Activated T-cell treated with anti-CD3 and anti-CD28 coated beads, Interleukin-2, amount 50 U/mL, for 4 hours (primary cell): ENCODE data around the gene TTC31. TPM values are rescaled to one million over a fixed set of nuclear protein-coding genes. Genes with fewer than 3 reads are reported as not detected.

Experiments used
- ATAC-seq, 2 donors: fragments of 200-7000 bp; cut with Tn5 transposase; one replicate each; pipeline ENCODE4 v1.10.0; 2021
- DNase-seq: peaks from one replicate; pipeline ENCODE4 v3.0.0-alpha.2; 2020
- H3K27me3 Mint-ChIP-seq: one replicate; pipeline ENCODE4 v1.8.0; 2021; ENCODE audit warnings: low read depth, mixed read lengths
- H3K36me3 Mint-ChIP-seq: one replicate; pipeline ENCODE4 v1.8.0; 2022; ENCODE audit warnings: mixed read lengths; ENCODE audit not compliant: insufficient read depth
- H3K4me1 Mint-ChIP-seq: one replicate; pipeline ENCODE4 v1.8.0; 2021; ENCODE audit warnings: low read depth, mixed read lengths
- H3K4me3 Mint-ChIP-seq: one replicate; pipeline ENCODE4 v1.8.0; 2021; ENCODE audit warnings: mild to moderate bottlenecking, moderate library complexity, mixed read lengths
- H3K9me3 Mint-ChIP-seq: one replicate; pipeline ENCODE4 v1.8.0; 2021; ENCODE audit warnings: mixed read lengths
- total RNA-seq, 3 donors: library from RNA; stranded (reverse); gene quantifications; one replicate each; pipeline ENCODE4 v1.2.1, GENCODE V29; 2021

The TTC31 gene
- total RNA-seq, 3 donors from 2014 or later: 22.4 to 23.8 (median 23.4) TPM

GRCh38 chr2:74489906-74490305, 7.0 kb downstream of the TTC31 start:
- Mint-ChIP-seq H3K27me3 (no peaks in the 10 kb centered on the region), H3K36me3 (peaks cover 47% of the 10 kb centered on the region), H3K4me1 (peaks cover 2% of the 10 kb centered on the region), H3K4me3 (no peak overlapping the region), H3K9me3 (no peaks in the 10 kb centered on the region)
- no peak for ATAC-seq
- no peak for DNase-seq

DNA sequence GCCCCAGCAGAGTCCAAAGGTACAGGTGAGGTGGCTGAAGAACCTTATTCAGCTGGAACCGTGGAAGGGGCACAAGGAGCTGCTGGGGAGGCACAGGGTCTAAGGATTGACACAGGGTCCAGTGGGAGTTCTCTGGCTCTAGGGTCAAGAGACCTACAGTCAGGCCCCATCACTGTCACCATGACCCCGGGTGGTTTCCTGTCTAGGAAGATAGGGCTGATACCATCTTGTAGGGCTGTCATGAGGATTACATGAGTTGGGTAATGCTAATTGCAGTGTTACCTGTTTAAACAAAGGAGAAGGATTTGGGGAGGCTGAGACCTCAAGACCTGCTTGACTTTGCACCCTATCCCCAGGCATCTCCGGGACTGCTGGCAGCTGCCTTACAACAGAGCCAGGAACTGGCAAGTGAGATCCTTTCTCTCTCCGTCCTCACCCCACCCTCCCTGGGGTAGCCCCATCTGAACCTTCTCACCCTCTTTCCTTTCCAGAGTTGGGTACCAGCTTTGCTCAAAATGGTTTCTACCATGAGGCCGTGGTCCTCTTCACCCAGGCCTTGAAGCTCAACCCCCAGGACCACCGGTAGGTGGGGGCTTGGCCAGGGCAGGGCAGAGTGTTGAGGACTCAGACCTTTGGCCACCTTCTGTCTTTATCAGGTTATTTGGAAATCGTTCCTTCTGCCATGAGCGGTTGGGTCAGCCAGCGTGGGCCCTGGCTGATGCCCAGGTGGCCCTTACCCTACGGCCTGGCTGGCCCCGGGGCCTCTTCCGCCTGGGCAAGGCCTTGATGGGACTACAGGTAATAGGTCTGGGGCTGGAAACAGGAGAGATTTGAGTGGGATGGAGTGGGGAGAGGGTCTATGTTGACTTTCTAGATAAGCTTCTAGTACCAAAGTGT, 9.0 kb downstream of the TTC31 start:
- Mint-ChIP-seq H3K27me3 (no peaks in the 10 kb centered on the region), H3K36me3 (peaks cover 38% of the 10 kb centered on the region), H3K9me3 (no peaks in the 10 kb centered on the region), H3K4me1 (no peaks in the 10 kb centered on the region), H3K4me3 (no peak overlapping the region)
- DNase-seq: no peak
- ATAC-seq: no peak

GRCh38 chr2:74493546-74493945, 10.7 kb downstream of the TTC31 start:
- no peak for DNase-seq
- H3K27me3 Mint-ChIP-seq: peaks cover 11% of the 10 kb centered on the region
- peaks cover 37% of the 10 kb centered on the region for H3K36me3 Mint-ChIP-seq
- H3K4me3 Mint-ChIP-seq: no peak overlapping the region
- no peaks in the 10 kb centered on the region for H3K9me3 Mint-ChIP-seq
- H3K4me1 Mint-ChIP-seq: peaks cover 11% of the 10 kb centered on the region
- no peak for ATAC-seq

DNA sequence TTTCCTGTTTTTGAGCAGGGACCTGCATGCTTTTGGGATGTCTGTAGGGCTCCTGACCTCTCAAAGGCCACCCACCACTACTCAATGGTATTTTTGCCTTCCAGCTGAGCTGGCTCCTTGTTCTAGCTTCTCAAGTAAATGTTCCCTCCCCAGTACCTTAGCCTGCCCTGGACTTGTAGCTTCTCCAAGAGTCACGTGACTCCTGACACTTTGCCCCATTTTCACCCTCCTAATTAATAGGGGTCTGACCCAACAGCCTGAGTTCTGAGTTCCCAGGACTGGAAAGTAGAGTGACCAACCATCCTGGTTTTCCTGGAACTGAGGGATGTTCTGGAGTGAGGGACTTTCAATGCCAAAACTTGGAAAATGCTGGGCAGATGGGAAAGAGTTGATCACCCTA, 12.6 kb downstream of the TTC31 start:
- peaks cover 27% of the 10 kb centered on the region for H3K36me3 Mint-ChIP-seq
- no peak overlapping the region for H3K4me3 Mint-ChIP-seq
- H3K9me3 Mint-ChIP-seq: no peaks in the 10 kb centered on the region
- ATAC-seq (no peak), DNase-seq (no peak)
- H3K4me1 Mint-ChIP-seq: peaks cover 24% of the 10 kb centered on the region
- H3K27me3 Mint-ChIP-seq: peaks cover 27% of the 10 kb centered on the region

GRCh38 chr2:74496997-74497776, 14.3 kb downstream of the TTC31 start:
- Mint-ChIP-seq H3K4me3 (peak overlapping the region; percentile 81), H3K27me3 (peaks cover 45% of the 10 kb centered on the region), H3K9me3 (no peaks in the 10 kb centered on the region), H3K36me3 (peaks cover 16% of the 10 kb centered on the region), H3K4me1 (peaks cover 26% of the 10 kb centered on the region)
- ATAC-seq (no peak), DNase-seq (no peak)

DNA sequence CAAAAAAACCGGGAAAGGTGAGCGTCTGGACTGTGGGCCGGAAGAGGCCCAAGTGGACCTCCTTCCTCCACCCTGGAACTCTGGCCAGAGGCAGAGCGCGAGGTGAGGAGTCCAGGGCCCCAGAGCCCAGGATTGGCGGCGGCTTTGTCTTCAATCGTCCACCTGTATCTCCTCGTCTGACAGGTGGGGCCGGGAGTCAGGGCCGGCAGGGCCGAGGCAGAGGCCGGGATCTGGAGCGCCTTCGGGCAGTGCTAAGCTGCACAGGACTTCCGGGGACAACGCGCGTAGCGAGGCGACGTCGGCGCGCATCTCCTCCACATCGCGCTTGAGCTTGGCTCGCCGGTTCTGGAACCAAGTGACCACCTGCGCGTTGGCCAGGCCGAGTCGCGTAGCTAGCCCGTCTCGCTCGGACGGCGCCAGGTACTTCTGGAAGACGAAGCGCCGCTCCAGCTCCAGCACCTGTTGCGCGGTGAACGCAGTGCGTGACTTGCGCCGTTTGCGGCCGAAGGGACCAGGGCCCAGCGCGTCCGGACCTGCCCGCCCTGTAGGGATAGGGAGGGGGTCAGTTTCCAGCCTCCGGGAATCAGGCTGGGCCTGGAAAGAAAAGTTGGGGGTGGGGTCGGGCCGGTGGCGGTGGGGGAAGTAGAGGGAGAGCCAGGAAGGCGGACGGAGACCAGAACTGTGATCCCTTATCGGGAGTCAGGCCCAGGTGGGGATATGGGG, 15.1 kb downstream of the TTC31 start:
- Mint-ChIP-seq H3K4me1 (peaks cover 32% of the 10 kb centered on the region), H3K36me3 (peaks cover 10% of the 10 kb centered on the region), H3K27me3 (peaks cover 52% of the 10 kb centered on the region), H3K9me3 (no peaks in the 10 kb centered on the region), H3K4me3 (peak overlapping the region; percentile 81)
- ATAC-seq (peak; percentile 32 to 37), DNase-seq (no peak)

DNA sequence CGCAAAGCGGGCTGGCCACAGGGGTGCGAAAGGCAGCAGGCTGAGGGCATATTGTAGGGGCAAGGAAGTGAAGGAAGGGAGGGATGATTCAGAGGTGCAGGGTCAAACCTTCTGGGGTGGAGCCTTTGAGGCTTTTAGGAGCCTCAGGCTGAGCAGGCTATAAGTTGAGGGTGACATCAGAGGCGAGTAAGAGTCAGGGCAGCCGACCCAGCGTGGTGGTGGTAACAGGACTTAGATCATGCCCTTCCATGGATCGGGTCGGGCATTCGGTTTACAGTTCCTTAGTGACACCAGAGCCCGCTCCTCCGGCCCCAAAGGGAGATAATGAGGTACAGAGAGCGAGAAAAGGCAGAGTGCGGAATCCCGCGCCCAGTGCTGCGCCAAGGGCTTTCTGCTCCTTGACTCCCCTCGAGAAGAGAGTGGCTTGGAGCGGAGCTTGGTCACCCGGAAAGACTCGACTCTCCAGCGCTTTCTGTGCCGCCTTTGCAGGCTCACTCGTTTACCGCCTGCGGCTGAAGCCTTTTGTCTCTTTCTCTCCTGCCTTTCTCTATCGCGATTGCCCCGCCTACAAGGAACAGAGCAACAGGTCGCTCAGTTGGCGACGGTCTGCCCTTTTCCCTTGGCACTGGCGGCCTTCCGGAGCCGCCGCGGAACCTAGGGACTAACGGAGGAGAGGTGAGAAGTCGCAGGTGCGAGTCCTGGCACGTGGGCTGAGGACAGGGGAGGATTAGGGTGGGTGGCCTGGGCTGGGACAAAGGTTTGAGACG, 15.8 kb downstream of the TTC31 start:
- DNase-seq: no peak
- H3K27me3 Mint-ChIP-seq: peaks cover 60% of the 10 kb centered on the region
- peaks cover 6% of the 10 kb centered on the region for H3K36me3 Mint-ChIP-seq
- peaks cover 36% of the 10 kb centered on the region for H3K4me1 Mint-ChIP-seq
- H3K9me3 Mint-ChIP-seq: no peaks in the 10 kb centered on the region
- ATAC-seq: peak; percentile 45 to 63
- H3K4me3 Mint-ChIP-seq: peak overlapping the region; percentile 81

- Mint-ChIP-seq H3K4me1 (peaks cover 42% of the 10 kb centered on the region), H3K9me3 (no peaks in the 10 kb centered on the region), H3K36me3 (peaks cover 3% of the 10 kb centered on the region), H3K27me3 (peaks cover 67% of the 10 kb centered on the region), H3K4me3 (peak within 1 kb of the TSS; percentile 81)
- DNase-seq: no peak
- peak; percentile 29 to 35 for ATAC-seq
These were observed 16.5 kb downstream of the TTC31 start, which contains the start of gene LBX2 for GRCh38 chr2:74499267-74499939. TSS of gene LBX2 (minus strand) at chr2:74499603. CDS start at chr2:74499537, 66 bp downstream.

DNA sequence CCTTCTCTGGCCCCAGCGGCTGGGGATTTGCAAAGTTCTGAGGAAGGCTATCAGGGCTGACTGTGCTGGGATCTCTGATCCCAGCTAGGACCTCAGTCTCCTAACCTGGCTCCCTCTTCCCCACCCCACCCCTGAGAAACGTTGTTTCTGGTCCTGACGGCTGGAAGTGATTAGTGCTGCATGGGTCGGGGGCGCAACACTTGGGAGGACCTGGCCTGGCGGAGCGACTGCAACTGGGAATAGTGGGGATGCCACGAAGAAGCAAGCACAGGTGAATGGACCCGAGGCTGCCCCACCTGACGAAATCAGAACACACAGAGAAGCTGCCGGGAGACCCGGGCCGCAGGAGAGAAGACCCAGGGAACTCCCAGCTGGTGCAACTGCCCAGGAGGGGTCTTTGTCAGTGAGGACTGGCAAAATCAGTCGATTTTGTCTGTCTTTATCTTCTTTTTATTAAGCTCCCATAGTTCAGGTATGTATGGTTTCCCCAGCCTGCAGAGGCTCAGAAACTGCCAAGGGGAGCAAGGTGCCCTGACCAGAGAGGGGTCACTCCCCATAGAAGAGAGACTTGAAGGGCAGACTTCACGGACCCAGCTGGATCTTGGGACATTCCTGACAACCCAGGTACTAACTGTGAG, 17.2 kb downstream of the TTC31 start:
- peaks cover 71% of the 10 kb centered on the region for H3K27me3 Mint-ChIP-seq
- no peak for ATAC-seq

GRCh38 chr2:74500578-74500946, 17.7 kb downstream of the TTC31 start:
- Mint-ChIP-seq H3K4me3 (no peak overlapping the region), H3K9me3 (no peaks in the 10 kb centered on the region), H3K27me3 (peaks cover 71% of the 10 kb centered on the region), H3K4me1 (peaks cover 46% of the 10 kb centered on the region), H3K36me3 (peaks cover 14% of the 10 kb centered on the region)
- no peak for ATAC-seq
- DNase-seq: no peak

More for the DNA sequence above, 17.2 kb downstream of the TTC31 start:
- DNase-seq: no peak
- peaks cover 10% of the 10 kb centered on the region for H3K36me3 Mint-ChIP-seq
- H3K4me1 Mint-ChIP-seq: peaks cover 46% of the 10 kb centered on the region
- no peaks in the 10 kb centered on the region for H3K9me3 Mint-ChIP-seq
- no peak overlapping the region for H3K4me3 Mint-ChIP-seq

DNA sequence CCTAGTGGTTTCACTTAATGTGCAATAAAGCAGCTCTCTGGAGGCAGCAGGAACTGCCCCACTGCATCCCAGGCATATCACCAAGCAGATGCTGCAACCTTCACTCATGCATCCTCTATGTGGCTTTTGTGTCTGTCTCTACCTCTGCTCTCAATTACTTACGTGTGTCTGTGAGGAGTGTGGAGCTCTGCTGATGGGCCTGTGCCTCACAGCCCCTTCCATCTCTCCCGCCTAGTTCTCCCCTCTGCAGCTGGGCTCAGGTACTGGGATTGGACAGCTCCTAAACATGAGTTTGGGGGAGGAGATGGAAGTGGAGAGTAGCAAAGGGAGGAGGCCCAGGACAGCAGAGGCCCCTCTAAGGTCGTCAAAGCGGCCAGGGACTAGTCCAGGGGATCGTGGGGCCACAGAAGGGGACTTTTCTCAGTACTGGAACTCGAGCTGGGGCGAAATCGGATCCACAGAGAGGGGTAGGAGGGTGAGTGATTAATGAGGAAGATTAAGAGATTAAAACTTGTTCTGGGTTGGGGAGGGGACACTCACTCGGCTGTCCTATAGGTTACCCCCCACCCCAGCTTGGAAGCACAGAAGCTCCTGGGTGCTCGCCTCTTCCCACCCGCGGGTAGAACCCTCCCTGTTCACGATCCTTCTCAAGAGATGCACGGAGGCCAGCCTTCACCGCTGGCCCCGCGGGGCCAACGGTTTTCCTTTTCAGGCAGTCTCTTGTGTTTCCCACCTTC, 18.6 kb downstream of the TTC31 start:
- H3K4me3 Mint-ChIP-seq: peak overlapping the region; percentile 62
- DNase-seq (no peak), ATAC-seq (no peak)
- no peaks in the 10 kb centered on the region for H3K9me3 Mint-ChIP-seq
- H3K36me3 Mint-ChIP-seq: peaks cover 15% of the 10 kb centered on the region
- H3K4me1 Mint-ChIP-seq: peaks cover 51% of the 10 kb centered on the region
- peaks cover 71% of the 10 kb centered on the region for H3K27me3 Mint-ChIP-seq

DNA sequence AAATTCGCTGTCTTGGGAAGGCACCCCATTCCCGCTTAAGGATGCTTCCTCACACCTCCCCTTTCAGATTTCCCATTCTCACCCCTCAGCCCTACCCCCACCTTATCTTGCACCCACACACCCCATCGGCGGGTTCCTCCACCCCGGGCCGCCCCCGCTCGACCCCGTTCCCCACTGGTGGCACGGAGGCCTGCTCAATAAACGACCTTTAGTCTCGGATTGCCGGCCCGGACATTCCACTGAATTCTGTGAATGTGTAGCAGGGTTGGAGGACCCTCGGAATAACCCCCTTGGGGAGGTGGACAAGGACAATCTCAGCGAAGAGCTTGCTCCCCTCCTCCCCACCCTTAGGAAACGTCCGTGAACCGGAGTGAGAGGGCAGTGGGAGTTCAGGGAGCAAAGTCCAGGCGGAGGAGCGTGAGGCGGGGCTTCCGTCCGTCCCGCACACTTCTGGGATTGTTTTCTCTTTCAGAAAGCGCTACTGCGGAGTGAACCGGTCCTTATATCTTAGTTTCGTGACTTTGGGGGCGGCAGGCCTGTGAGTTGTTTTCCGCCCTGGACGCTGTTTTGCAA, 19.4 kb downstream of the TTC31 start:
- peaks cover 18% of the 10 kb centered on the region for H3K36me3 Mint-ChIP-seq
- H3K4me1 Mint-ChIP-seq: peaks cover 57% of the 10 kb centered on the region
- peaks cover 71% of the 10 kb centered on the region for H3K27me3 Mint-ChIP-seq
- H3K4me3 Mint-ChIP-seq: peak overlapping the region; percentile 71
- no peak for DNase-seq
- no peaks in the 10 kb centered on the region for H3K9me3 Mint-ChIP-seq
- ATAC-seq: no peak
